Stimulated activated naive B cell treated with anti-CD40 and anti-IgM and Interleukin-4, amounts not matched to agents 10 μg/mL and 1 μg/mL and 100 μg/mL, for 72 hours (primary cell): ENCODE results near the gene CLTA.
A peak's percentile ranks its signal among the peaks of the same experiment; 100 is the strongest.

ENCODE experiments used
- ATAC-seq, 2 donors: fragments of 150-1000 bp; cut with Tn5 transposase; replicated peaks; 2 replicates each; pipeline ENCODE4 v1.10.0; 2021; ENCODE audit warnings: moderate library complexity in 1 of 2
- DNase-seq: peaks from one replicate; pipeline ENCODE4 v3.0.0; 2021
- H3K27ac Mint-ChIP-seq: one replicate; pipeline ENCODE4 v1.8.0; 2022; ENCODE audit warnings: mild to moderate bottlenecking, mixed read lengths
- H3K27me3 Mint-ChIP-seq, 2 donors: one replicate each; pipeline ENCODE4 v1.8.0; 2022; ENCODE audit warnings: mixed read lengths in 2 of 2
- H3K36me3 Mint-ChIP-seq, 2 donors: one replicate each; pipeline ENCODE4 v1.8.0; 2022; ENCODE audit warnings: mixed read lengths in 2 of 2, mild to moderate bottlenecking in 1 of 2
- H3K4me1 Mint-ChIP-seq, 2 donors: one replicate each; pipeline ENCODE4 v1.8.0; 2022; ENCODE audit warnings: mixed read lengths in 2 of 2, mild to moderate bottlenecking in 1 of 2
- H3K4me3 Mint-ChIP-seq, 2 donors: one replicate each; pipeline ENCODE4 v1.8.0; 2022; ENCODE audit warnings: mild to moderate bottlenecking in 2 of 2, mixed read lengths in 2 of 2, moderate library complexity in 1 of 2
- H3K9me3 Mint-ChIP-seq, 2 donors: one replicate each; pipeline ENCODE4 v1.8.0; 2022; ENCODE audit warnings: mixed read lengths in 2 of 2, mild to moderate bottlenecking in 1 of 2

The CLTA gene

GRCh38 chr9:36249189-36249588 is 58.5 kb downstream of the CLTA start:
- H3K4me3 Mint-ChIP-seq: peak overlapping the region in 1 of 2 donors; percentile 22
- no peak for DNase-seq
- peak in 1 of 2 donors; percentile 19 for ATAC-seq
- no peaks in the 10 kb centered on the region for H3K27me3 Mint-ChIP-seq
- peaks cover 15 to 22% of the 10 kb centered on the region in 2 donors for H3K36me3 Mint-ChIP-seq
- H3K27ac Mint-ChIP-seq: peak overlapping the region; percentile 56
- no peaks in the 10 kb centered on the region for H3K9me3 Mint-ChIP-seq
- peaks cover 14 to 32% of the 10 kb centered on the region in 2 donors for H3K4me1 Mint-ChIP-seq

- DNase-seq: no peak
- ATAC-seq: peak; percentile 62 to 67
- Mint-ChIP-seq H3K27me3 (no peaks in the 10 kb centered on the region), H3K27ac (peak overlapping the region; percentile 1), H3K4me1 (peaks cover 14 to 32% of the 10 kb centered on the region in 2 donors), H3K9me3 (no peaks in the 10 kb centered on the region), H3K36me3 (peaks cover 15 to 22% of the 10 kb centered on the region in 2 donors), H3K4me3 (no peak overlapping the region)
Measured at GRCh38 chr9:36250079-36250478, 59.4 kb downstream of the CLTA start.

GRCh38 chr9:36251428-36251827 is 60.7 kb downstream of the CLTA start:
- no peak overlapping the region for H3K27ac Mint-ChIP-seq
- no peaks in the 10 kb centered on the region for H3K27me3 Mint-ChIP-seq
- no peaks in the 10 kb centered on the region for H3K9me3 Mint-ChIP-seq
- no peak for ATAC-seq
- H3K4me1 Mint-ChIP-seq: peaks cover 13 to 32% of the 10 kb centered on the region in 2 donors
- peaks cover 11 to 17% of the 10 kb centered on the region in 2 donors for H3K36me3 Mint-ChIP-seq
- no peak overlapping the region for H3K4me3 Mint-ChIP-seq
- DNase-seq: no peak

GRCh38 chr9:36258208-36258995 is 67.7 kb downstream of the CLTA start, which contains the start of gene GNE:
GNE (minus strand) TSS chr9:36258448; CDS start chr9:36249355, 9,093 bp downstream.
- ATAC-seq (peak; percentile 86 to 91), DNase-seq (peak; percentile 99)
- Mint-ChIP-seq H3K36me3 (peaks cover 4 to 6% of the 10 kb centered on the region in 2 donors), H3K27ac (peak within 1 kb of the TSS; percentile 98), H3K9me3 (no peaks in the 10 kb centered on the region), H3K27me3 (no peaks in the 10 kb centered on the region), H3K4me1 (peaks cover 3 to 9% of the 10 kb centered on the region in 2 donors), H3K4me3 (peak within 1 kb of the TSS; percentile 97)

GRCh38 chr9:36258996-36259533 is 68.3 kb downstream of the CLTA start:
- Mint-ChIP-seq H3K9me3 (no peaks in the 10 kb centered on the region), H3K27me3 (no peaks in the 10 kb centered on the region), H3K27ac (peak overlapping the region; percentile 98), H3K36me3 (peaks cover 3 to 4% of the 10 kb centered on the region in 2 donors), H3K4me3 (peak overlapping the region; percentile 97), H3K4me1 (peaks cover 3 to 9% of the 10 kb centered on the region in 2 donors)
- no peak for DNase-seq
- ATAC-seq: no peak
